Stimulated activated CD4-positive, alpha-beta T cell treated with anti-CD3 and anti-CD28 coated beads, TNF-alpha, amount 100 ng/mL, for 1 hour (primary cell): Measurements from ENCODE around the gene WDR49.

Experiments
- DNase-seq, 3 donors: peaks; one replicate each; pipeline ENCODE4 v3.0.0-alpha.2; 2020; ENCODE audit warnings: low read depth in 3 of 3, low spot score in 1 of 3

WDR49 gene

GRCh38 chr3:167491621-167492020 lies 162.1 kb downstream of the WDR49 start:
- DNase-seq = no peak

GRCh38 chr3:167489571-167489970 lies 164.2 kb downstream of the WDR49 start:
- DNase-seq = no peak

- DNase-seq = no peak
Measured at GRCh38 chr3:167487556-167487955, 166.2 kb downstream of the WDR49 start.

GRCh38 chr3:167484551-167484950 lies 169.2 kb downstream of the WDR49 start:
- no peak for DNase-seq

GRCh38 chr3:167483708-167484475 lies 169.8 kb downstream of the WDR49 start:
- no peak for DNase-seq

GRCh38 chr3:167481164-167481563 lies 172.6 kb downstream of the WDR49 start:
- no peak for DNase-seq

GRCh38 chr3:167480748-167481147 lies 173.0 kb downstream of the WDR49 start:
- DNase-seq = no peak

GRCh38 chr3:167473863-167474262 lies 179.9 kb downstream of the WDR49 start, which contains the start of gene SERPINI2:
Gene SERPINI2 (minus strand): TSS chr3:167474042. CDS start chr3:167471834, 2,208 bp downstream.
- DNase-seq = no peak

GRCh38 chr3:167469381-167469780 lies 184.4 kb downstream of the WDR49 start:
- no peak for DNase-seq

- no peak for DNase-seq
Measured at GRCh38 chr3:167467848-167468611, 185.7 kb downstream of the WDR49 start.

- no peak for DNase-seq
Measured at GRCh38 chr3:167466966-167467365, 186.8 kb downstream of the WDR49 start.

GRCh38 chr3:167456157-167456799 lies 197.5 kb downstream of the WDR49 start:
- no peak for DNase-seq

- DNase-seq = no peak
Measured at GRCh38 chr3:167453815-167454214, 199.9 kb downstream of the WDR49 start.

- no peak for DNase-seq
Measured at GRCh38 chr3:167451282-167451681, 202.5 kb downstream of the WDR49 start.

- no peak for DNase-seq
Measured at GRCh38 chr3:167450675-167451074, 203.1 kb downstream of the WDR49 start.

GRCh38 chr3:167450195-167450594 lies 203.5 kb downstream of the WDR49 start:
- DNase-seq = no peak

- DNase-seq = no peak
Measured at GRCh38 chr3:167445491-167445890, 208.3 kb downstream of the WDR49 start.

- DNase-seq = no peak
Measured at GRCh38 chr3:167441256-167441655, 212.5 kb downstream of the WDR49 start.

- no peak for DNase-seq
Measured at GRCh38 chr3:167437428-167438139, 216.2 kb downstream of the WDR49 start.
